HG03280 (cell line): ENCODE measurements around the gene SLC4A1.

Experiments
- ATAC-seq: cut with Tn5 transposase; IDR thresholded peaks from one replicate; pipeline ENCODE4 v1.9.1; 2021; ENCODE audit warnings: mild to moderate bottlenecking, moderate library complexity; ENCODE audit not compliant: unreplicated experiment

SLC4A1 gene

DNA sequence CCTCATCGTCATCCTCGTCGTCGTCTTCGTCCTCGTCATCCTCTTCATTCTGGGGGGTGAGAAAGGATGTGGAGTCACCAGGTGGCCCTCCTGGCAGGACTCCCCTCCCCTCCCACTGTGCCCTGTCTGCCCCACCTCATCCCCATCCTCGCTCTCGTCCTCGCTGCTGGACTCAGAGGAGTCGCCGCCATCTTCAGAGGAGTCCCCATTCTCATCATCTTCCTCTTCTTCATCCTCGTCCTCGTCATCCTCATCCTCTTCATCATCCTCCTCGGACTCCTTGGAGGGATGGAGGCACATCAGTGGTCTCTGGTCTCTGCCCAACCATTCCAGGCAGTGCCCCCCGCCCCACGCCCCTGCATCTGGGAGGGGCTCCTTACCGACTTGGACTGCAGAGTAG is 60.6 kb downstream of the SLC4A1 start:
- no peak for ATAC-seq

DNA sequence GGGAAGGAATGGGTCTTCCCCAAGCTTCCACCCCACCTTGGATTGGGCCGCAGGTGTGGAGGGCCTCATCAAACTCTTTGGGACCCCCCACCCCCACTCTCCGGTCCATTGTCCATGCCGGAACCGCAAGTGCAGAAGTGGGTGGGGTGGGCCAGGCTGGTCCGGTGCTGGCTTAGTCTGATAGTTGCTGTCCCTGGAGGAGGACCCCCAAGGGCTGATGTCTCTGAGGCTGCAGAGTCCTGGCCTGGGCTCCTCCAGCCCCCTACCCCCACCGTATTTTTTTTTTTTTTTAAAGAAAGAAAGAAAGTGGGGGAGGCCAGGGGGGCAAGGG is 61.1 kb downstream of the SLC4A1 start:
- no peak for ATAC-seq

GRCh38 chr17:44205962-44206824 is 61.7 kb downstream of the SLC4A1 start:
- ATAC-seq, result no peak

DNA sequence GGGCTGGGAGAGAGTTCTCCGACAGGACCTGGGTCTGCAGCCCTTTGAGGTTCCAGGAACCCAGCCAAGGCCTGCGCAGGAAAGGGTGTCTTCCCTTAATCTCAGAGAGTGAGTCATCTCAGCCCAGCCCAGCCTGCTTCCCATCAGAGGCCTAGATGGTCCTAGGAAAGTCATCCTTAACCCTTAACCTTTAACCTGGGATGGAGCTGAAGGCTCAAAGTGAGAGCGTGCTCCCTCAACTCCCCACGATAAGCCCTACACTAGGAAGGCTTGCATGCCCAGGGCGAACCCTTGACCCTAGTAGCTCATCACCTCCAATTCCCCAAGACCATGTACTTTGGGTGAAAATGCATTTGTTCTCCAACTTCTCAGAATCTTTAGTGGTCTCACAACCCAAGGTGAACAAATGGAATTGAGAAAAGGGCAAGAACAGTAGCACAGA is 63.5 kb downstream of the SLC4A1 start:
- no peak for ATAC-seq

GRCh38 chr17:44203731-44204440 is 64.0 kb downstream of the SLC4A1 start:
- no peak for ATAC-seq

- ATAC-seq, result no peak
These were observed 65.2 kb downstream of the SLC4A1 start for GRCh38 chr17:44202756-44203155.

DNA sequence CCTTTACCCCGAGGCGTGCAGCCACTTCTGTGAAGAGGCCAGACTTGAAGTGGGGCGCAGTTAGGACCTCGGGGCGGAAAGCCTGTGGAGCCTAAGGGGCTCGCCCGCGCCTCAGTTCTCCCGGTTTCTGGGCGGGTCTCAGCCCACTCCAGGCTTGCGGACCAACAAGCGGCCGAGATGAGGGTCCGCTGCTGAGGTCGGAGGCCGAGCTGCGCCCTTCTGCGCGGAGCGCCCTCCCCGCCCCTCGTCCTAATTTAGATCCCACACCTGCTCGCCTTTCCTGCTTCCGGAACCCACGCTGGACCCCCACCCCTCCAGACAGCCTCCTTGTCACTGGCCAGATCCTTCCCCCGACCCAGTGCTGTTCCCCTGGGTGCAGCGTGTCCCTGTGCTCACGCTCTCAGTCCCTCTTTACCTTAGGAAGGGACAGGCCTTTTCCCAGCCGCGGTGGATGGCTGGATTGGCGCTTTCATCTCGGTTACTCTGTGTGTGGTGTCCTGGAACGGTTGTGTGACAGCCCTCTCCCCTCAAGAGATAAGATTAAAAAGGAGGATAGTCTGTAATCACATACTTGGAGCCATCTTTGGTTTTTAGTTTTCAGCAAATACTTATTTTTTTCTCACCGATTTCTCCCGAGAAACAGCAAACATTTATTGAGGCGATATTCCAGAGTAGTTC is 67.3 kb downstream of the SLC4A1 start:
- ATAC-seq, result no peak

DNA sequence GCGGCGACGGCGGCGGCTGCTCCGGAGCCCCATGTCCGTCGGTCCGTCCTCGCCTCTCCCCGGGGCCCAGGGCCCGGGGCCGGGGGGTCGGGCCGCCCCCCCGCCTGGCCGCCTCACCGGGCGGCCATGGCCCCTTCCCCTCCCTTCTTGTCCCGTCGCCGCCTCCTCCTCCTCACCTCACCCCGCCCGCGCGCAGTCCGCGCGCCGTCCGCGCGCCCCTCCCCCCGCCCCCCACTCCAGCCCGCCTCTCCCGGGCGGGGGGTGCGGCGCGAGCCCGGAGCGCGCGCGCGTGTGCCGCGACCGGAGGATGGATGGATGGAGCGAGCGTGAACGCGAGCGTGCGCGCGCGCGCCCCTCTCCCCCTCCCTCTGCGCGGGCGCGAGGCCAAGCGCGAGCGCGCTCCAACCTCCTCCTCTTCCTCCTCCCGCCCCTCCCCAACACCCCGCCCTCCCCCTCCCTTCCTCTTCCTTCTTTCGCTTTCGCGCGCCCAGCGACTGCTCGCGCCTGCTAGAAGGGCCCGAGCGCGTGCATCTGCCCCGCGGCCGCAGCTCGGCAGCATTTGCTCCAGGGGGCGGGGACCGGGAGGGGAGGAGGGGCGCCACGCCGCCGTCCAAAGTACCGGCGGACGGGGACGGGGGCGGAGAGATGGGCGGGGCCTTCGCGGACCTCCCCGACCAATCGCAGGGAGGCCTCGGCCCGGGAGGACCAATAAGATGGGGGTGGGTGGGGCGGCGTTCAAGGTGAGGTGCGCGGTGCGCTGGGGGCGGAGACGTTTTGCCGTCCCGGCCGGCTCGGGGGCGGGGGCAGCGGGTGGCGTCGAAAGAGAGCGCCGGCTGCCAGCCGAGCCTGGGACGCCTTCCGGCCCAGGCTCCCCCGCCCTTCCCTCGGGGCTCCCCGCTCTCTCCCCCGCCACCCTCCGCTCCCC is 68.1 kb downstream of the SLC4A1 start, which contains the start of gene ATXN7L3:
ATXN7L3 (minus strand) TSS at position 332 of the 925 bp plus-strand sequence. CDS start 1,814 bp downstream, outside the sequence.
- ATAC-seq, result peak; percentile 70

GRCh38 chr17:44198721-44199552 is 69.0 kb downstream of the SLC4A1 start:
- ATAC-seq, result peak; percentile 28
